MCF 10A (cell line): ENCODE measurements around the gene TNC. TPM values are rescaled to one million over a fixed set of nuclear protein-coding genes. Genes with fewer than 3 reads are reported as not detected.

Experiments
- BruUV-seq: library from RNA; stranded (reverse); fragments of 400-500 nt; replicated peaks from 2 replicates; lab custom pipeline; 2021; lab: Mats Ljungman, UMichigan
- CTCF ChIA-PET: fragments of 300-600 bp; sonication (Branson Sonifier 250); formaldehyde crosslinking; extraction: SDS; loops from one replicate; lab custom pipeline; 2021; ENCODE audit warnings: antibody characterized with exemption, inconsistent platforms; lab: Yijun Ruan, JAX
- POLR2A ChIA-PET: fragments of 300-600, 350-650 bp; sonication (Branson Sonifier 250); formaldehyde crosslinking; extraction: SDS; loops from one replicate; lab custom pipeline; 2020; ENCODE audit warnings: antibody characterized with exemption, inconsistent platforms; lab: Yijun Ruan, JAX
- DNase-seq: peaks from one replicate; pipeline ENCODE4 v3.0.0-alpha.2; 2018; ENCODE audit not compliant: unreplicated experiment
- H3K27ac Mint-ChIP-seq: one replicate; pipeline ENCODE4 v1.8.0; 2022; ENCODE audit warnings: mild to moderate bottlenecking, low read depth, mixed read lengths; ENCODE audit not compliant: unreplicated experiment
- H3K27me3 Mint-ChIP-seq: one replicate; pipeline ENCODE4 v1.8.0; 2022; ENCODE audit warnings: mixed read lengths; ENCODE audit not compliant: insufficient read depth, unreplicated experiment
- H3K36me3 Mint-ChIP-seq: one replicate; pipeline ENCODE4 v1.8.0; 2022; ENCODE audit warnings: mild to moderate bottlenecking, moderate library complexity, mixed read lengths; ENCODE audit not compliant: insufficient read depth, unreplicated experiment
- H3K4me1 Mint-ChIP-seq: one replicate; pipeline ENCODE4 v1.8.0; 2022; ENCODE audit warnings: mixed read lengths; ENCODE audit not compliant: insufficient read depth, unreplicated experiment
- H3K4me3 Mint-ChIP-seq: one replicate; pipeline ENCODE4 v1.8.0; 2022; ENCODE audit warnings: mild to moderate bottlenecking, moderate library complexity, mixed read lengths; ENCODE audit not compliant: unreplicated experiment
- H3K9me3 Mint-ChIP-seq: one replicate; pipeline ENCODE4 v1.8.0; 2022; ENCODE audit warnings: mixed read lengths; ENCODE audit not compliant: unreplicated experiment
- intact Hi-C: fragments of 100-400 bp; cut with micrococcal nuclease; formaldehyde crosslinking; loops from 2 replicates; pipeline ENCODE4 v1.14.1; 2022
- total RNA-seq: library from RNA; stranded (reverse); gene quantifications from 2 replicates; pipeline ENCODE4 v1.2.3, GENCODE V29; 2022
- TF ChIP-seq, protein P1 (sequence below): fragments of 200-600 bp; IDR thresholded peaks from one replicate; pipeline ENCODE4 v1.8.0; 2022; ENCODE audit warnings: antibody characterized with exemption, mild to moderate bottlenecking; ENCODE audit not compliant: unreplicated experiment

The TNC gene
- total RNA-seq, 1 experiment from 2014 or later, result 49.8 TPM

DNA sequence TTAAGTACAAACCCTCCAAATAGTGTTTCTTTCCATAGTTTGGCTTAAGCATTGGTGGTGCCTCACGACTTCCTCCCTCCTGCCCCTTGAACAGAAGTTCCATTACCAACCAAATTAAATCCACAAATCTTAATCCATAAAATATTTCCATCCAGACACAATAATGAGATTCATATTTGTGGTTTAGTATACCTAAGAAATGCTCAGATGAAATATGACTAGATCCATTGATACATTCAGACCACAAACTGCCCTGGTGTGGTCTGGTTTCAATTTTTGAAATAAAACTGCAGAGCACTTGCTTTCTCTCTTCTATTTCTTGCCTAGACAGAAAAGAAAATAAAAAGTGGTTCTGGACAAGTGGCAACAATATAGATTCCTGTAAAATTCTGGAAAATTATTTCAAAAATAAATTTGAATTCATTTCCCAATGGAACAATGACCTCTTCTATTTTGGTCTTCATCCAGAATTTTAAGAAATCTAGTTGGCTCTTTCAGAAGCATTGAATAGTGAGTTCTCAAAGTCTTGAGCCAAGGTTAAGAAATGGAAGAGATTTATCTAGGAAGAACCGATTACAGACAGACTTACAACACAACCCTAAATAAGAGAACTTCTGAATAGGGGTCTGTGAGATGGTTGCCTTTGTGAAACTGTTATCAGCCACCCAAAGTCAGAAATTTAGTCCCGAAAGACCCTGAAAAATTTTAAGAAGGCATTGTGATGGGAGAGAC is 14.0 kb downstream of the TNC start:
- Mint-ChIP-seq H3K4me1 (peaks cover 26% of the 10 kb centered on the region), H3K36me3 (no peaks in the 10 kb centered on the region), H3K4me3 (no peak overlapping the region), H3K9me3 (no peaks in the 10 kb centered on the region), H3K27me3 (no peaks in the 10 kb centered on the region), H3K27ac (no peak overlapping the region)
- TF ChIP-seq, protein P1, sequence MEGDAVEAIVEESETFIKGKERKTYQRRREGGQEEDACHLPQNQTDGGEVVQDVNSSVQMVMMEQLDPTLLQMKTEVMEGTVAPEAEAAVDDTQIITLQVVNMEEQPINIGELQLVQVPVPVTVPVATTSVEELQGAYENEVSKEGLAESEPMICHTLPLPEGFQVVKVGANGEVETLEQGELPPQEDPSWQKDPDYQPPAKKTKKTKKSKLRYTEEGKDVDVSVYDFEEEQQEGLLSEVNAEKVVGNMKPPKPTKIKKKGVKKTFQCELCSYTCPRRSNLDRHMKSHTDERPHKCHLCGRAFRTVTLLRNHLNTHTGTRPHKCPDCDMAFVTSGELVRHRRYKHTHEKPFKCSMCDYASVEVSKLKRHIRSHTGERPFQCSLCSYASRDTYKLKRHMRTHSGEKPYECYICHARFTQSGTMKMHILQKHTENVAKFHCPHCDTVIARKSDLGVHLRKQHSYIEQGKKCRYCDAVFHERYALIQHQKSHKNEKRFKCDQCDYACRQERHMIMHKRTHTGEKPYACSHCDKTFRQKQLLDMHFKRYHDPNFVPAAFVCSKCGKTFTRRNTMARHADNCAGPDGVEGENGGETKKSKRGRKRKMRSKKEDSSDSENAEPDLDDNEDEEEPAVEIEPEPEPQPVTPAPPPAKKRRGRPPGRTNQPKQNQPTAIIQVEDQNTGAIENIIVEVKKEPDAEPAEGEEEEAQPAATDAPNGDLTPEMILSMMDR, result no peak
- no TSS peak for BruUV-seq
- CTCF ChIA-PET, result interaction anchor here (0.7 kb wide), 1 partner anchor 130 kb away, joined by 3 read pairs; no protein-coding TSS in a partner anchor
- POLR2A ChIA-PET, result interaction anchor here (0.8 to 1.6 kb wide), 3 partner anchors 12 to 415 kb away, joined by 3 to 5 read pairs (median 4); no protein-coding TSS in a partner anchor
- DNase-seq, result no peak
- intact Hi-C loops, result no loop called here

DNA sequence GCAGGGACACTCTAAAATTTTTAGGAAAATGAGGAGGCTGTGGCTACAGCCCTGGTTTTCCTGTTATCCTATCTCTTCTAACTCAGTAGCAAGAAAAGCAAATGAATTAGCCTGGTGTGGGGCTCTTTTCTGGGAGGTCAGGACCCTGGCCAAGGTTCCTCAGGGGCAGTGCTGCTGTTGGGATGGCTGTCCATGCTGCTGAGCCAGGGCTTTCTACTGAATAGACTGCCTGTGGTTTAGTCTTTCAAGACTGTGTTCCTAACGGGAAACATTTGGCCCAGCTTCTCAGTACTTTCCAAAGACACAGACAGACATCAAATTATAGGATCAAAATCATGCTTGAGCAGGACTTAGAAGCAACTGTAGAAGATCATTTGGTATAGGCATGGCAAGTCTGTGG is 18.1 kb downstream of the TNC start:
- H3K27ac Mint-ChIP-seq, result no peak overlapping the region
- TF ChIP-seq, protein P1, result no peak
- no peaks in the 10 kb centered on the region for H3K36me3 Mint-ChIP-seq
- no peaks in the 10 kb centered on the region for H3K9me3 Mint-ChIP-seq
- peaks cover 5% of the 10 kb centered on the region for H3K4me1 Mint-ChIP-seq
- ChIA-PET POLR2A (no interaction called here), CTCF (no interaction called here)
- DNase-seq, result no peak
- BruUV-seq, result no TSS peak
- H3K27me3 Mint-ChIP-seq, result no peaks in the 10 kb centered on the region
- no peak overlapping the region for H3K4me3 Mint-ChIP-seq
- intact Hi-C loops, result no loop called here

DNA sequence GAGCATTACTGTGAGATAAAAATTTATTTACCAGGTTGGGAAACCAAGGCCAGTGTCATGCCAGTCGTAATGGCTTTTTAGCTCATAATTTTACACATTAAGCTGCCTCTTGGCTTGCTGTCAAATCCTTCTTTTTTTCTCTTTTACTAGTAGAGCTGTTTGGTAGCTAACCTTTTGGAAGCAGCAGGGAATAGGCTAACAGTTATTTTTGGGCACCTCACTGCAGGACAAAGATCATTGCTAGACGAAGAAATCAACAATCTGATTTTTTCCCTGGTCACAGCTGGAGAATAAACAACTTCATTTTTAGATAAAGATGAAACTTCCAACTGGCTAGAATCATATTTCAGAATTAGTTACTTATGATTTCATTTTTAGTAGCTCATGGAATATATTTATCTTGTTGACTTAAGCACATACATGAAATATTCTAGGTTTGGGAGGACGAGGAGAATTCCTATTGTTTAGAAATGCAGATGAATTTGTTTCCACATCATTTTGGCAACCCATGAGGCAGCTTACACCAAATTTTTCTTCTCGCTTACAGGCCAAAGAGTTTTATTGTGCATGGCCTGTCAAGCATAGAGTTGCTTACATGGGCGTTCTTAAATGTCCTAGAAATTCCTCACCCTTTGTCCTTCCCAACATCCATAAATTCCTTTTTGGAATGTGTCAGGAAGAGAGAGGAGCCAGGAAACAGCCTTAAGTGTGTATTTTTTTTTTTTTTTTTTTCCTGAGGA is 19.6 kb downstream of the TNC start:
- H3K27me3 Mint-ChIP-seq, result no peaks in the 10 kb centered on the region
- H3K27ac Mint-ChIP-seq, result no peak overlapping the region
- no peaks in the 10 kb centered on the region for H3K9me3 Mint-ChIP-seq
- H3K36me3 Mint-ChIP-seq, result no peaks in the 10 kb centered on the region
- TF ChIP-seq, protein P1, result no peak
- no TSS peak for BruUV-seq
- H3K4me1 Mint-ChIP-seq, result no peaks in the 10 kb centered on the region
- POLR2A ChIA-PET, result interaction anchor here (1.4 kb wide), 1 partner anchor 18 kb away, joined by 3 read pairs; no protein-coding TSS in a partner anchor
- no peak overlapping the region for H3K4me3 Mint-ChIP-seq
- intact Hi-C loops, result no loop called here
- CTCF ChIA-PET, result no interaction called here
- no peak for DNase-seq

DNA sequence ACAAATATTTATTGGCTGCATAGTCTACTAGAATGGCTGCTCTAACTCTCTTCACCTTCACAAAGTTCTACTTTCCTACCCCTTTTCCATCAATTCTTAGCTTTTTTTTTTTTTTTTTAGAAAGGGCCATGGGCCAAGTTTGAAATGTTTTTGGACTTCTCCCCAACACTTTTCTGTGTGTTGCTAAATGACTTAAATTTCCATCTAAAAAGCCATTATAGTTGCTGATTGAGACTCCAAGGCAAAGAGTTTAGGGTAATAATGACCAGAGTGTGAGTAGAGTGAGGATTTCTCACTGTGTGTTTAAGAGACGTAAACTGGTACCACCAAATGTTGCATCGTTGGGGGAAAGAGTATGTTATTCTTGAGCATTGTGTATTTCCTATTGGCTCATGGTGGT is 24.4 kb downstream of the TNC start:
- Mint-ChIP-seq H3K27me3 (no peaks in the 10 kb centered on the region), H3K36me3 (no peaks in the 10 kb centered on the region), H3K27ac (no peak overlapping the region), H3K9me3 (no peaks in the 10 kb centered on the region), H3K4me3 (no peak overlapping the region), H3K4me1 (no peaks in the 10 kb centered on the region)
- BruUV-seq, result no TSS peak
- intact Hi-C loops, result no loop called here
- TF ChIP-seq, protein P1, result no peak
- ChIA-PET CTCF (interaction anchor here (0.7 kb wide), 1 partner anchor 276 kb away, joined by 3 read pairs; no protein-coding TSS in a partner anchor), POLR2A (no interaction called here)
- DNase-seq, result no peak
